Fibroblast of villous mesenchyme (primary cell): ENCODE results near the gene DGKZ. TPM values are rescaled to one million over a fixed set of nuclear protein-coding genes. Genes with fewer than 3 reads are reported as not detected.

ENCODE experiments used
- DNase-seq: peaks from one replicate; pipeline ENCODE4 v3.0.0-alpha.2; 2010; ENCODE audit warnings: low read depth
- H3K4me3 ChIP-seq: 2 replicates; pipeline ENCODE4 v1.5.1; 2011; ENCODE audit warnings: low read depth, mild to moderate bottlenecking, low read length
- total RNA-seq: library from RNA; depleted of rRNA; stranded (reverse); fragments of >200 nt; gene quantifications from 2 replicates; pipeline ENCODE4 v1.2.3, GENCODE V29; 2012
- TF ChIP-seq, protein P1 (sequence below): IDR thresholded peaks from 2 replicates; pipeline ENCODE4 v1.5.1; 2012; ENCODE audit warnings: low read depth, mild to moderate bottlenecking, low read length; ENCODE audit not compliant: insufficient read depth

DGKZ gene
- total RNA-seq, 1 donor = 50.1 TPM

DNA sequence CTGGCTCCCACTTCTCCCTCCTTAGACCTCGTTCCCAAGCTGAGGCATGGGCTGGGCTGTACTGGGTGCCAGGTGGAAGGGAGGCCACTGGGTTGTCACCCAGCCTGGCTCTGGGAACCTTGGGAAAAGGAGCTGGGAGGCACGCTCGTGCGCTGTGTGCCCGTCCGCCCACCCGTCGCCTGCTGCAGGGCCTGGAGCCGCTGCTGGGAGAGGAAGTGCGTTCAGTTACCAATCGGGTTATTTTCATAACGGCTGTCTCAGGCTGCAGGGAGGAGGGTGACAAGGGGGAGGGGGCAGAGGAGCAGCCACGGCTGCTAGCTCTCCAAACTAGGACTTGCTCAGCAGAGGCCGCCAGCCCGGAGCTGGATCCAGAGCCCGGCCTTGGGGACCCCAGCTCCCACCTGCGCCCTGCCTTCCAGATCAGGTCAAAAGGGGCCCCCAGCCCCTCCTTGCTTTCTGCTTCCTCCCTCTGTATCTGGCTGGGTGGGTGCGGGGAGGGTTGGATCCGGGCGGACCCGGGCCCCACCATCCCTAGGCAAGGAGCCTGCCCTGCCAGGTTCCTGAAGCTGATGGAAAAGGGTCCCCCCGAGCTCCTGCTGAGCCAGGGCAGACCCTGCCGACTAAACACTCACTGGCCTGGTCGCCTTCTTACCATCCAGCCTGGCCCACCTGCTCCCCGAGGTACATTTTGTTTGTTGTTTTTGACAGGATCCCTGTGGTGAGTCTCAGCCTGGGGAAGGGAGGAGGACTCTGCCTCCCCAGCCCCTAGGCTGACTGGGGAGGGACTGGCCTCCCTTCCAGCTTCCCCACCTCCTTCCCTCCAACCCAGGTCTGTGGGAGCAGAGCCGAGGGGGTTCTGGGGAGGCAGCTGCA, 14.3 kb downstream of the DGKZ start:
- DNase-seq = peak; percentile 70
- TF ChIP-seq, protein P1, sequence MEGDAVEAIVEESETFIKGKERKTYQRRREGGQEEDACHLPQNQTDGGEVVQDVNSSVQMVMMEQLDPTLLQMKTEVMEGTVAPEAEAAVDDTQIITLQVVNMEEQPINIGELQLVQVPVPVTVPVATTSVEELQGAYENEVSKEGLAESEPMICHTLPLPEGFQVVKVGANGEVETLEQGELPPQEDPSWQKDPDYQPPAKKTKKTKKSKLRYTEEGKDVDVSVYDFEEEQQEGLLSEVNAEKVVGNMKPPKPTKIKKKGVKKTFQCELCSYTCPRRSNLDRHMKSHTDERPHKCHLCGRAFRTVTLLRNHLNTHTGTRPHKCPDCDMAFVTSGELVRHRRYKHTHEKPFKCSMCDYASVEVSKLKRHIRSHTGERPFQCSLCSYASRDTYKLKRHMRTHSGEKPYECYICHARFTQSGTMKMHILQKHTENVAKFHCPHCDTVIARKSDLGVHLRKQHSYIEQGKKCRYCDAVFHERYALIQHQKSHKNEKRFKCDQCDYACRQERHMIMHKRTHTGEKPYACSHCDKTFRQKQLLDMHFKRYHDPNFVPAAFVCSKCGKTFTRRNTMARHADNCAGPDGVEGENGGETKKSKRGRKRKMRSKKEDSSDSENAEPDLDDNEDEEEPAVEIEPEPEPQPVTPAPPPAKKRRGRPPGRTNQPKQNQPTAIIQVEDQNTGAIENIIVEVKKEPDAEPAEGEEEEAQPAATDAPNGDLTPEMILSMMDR = no peak
- H3K4me3 ChIP-seq = peak overlapping the region; percentile 23

DNA sequence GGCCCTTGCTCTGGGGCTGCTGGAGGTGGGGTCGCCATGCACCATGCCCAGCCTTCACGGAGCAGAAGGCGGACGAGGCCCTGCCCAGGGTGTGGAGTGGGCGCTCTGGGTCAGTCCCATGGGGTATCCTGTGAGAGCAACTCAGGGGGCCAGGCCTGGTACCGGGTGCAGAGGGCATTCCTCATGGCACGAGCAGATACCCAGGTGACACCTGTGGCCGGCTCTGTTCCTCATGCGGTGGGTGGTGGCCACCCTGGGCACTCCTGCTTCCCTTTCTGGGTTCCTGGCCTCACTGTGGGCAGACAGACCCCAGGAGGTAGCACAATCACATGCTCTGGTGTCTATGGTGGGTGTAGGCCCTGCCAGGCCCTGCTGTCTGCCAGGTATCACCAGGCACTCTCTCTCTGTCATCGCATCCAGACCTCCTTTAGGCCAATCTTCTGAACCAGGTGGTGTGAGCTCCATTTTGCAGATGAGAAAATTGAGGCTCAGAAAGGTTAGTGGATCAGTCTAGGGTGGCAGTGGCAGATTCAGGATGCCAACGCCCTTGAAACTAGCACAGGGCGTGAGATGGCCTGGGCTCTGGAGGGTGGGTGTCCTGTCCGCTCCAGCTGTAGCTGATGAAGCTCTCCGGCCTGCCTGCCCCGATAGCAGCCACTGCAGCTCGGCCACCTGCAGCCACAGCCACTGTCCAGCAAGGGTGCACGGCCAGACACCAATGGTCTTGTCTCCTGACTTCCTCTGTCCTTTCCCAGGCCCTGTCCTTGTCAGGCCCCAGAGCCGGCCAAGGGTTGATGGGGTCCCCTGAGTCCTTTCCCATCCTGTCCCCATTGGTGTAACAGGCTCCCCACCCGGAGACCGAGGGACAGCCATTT, 15.1 kb downstream of the DGKZ start:
- DNase-seq = no peak
- TF ChIP-seq, protein P1 = no peak
- no peak overlapping the region for H3K4me3 ChIP-seq

DNA sequence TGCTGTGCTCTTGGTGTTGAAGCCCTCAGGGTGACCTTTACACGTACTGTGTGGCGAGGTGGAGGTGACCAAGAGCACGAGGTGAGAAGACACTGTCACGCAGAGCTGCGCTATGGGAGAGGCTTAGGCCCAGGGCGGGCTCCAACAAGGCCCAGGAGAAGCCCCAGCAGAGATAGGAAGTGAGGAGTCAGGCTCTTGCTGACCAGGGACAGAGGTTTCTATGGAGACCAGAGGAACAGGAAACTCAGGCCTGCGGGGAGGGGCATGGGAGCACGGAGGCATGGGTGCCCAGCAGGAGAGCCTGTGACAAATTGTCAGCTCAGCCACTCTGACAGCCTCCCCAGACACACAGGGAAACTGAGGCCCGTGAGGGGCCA, 15.8 kb downstream of the DGKZ start:
- TF ChIP-seq, protein P1 = no peak
- no peak overlapping the region for H3K4me3 ChIP-seq
- DNase-seq = peak; percentile 71

DNA sequence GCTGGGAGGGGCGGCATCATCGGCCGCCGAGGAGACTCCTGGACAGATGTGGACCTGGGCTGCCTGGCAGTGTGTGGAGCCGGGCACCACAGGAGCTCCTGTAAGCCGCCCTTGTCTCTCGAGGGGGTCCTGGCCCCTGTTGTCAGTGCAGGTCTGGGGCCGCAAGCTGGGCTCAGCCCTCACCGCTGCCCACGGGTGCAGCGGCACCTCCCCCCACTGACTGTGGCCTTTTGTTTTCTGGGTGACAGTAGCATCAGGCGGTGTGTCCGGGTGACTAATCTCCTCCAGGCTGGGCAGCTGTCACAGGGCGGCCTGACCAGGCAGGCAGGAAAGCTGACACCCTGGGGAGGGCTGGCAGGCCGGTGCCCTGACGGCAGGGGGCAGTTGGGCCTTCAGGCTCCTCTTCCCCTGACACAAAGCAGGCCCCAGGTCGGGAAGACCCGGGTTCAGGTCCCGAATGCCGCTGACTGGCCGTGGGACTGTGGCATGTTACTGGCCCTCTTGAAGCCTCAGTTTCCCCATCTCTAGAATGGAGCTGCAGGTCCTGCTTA, 16.3 kb downstream of the DGKZ start:
- H3K4me3 ChIP-seq = no peak overlapping the region
- peak; percentile 44 for DNase-seq
- TF ChIP-seq, protein P1 = no peak

DNA sequence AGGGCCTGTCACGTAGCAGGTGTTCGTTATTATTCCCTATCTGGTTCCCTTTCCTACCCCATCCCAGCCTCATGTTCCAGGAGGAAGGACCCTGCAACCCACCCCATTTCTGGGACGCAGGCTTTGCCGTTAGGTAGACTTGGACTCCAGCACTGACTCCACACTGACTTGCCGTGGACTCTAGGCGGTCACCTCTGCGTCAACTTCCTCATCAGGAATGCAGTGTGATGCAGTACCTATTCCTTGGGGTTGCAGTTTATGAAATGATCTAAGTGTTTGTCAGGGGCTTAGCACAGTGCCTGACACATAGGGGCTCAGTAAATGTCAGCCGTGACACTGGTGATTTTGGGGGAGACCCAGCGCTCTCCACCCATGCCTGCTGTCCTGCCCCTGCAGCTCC, 16.8 kb downstream of the DGKZ start:
- TF ChIP-seq, protein P1 = no peak
- no peak for DNase-seq
- no peak overlapping the region for H3K4me3 ChIP-seq

DNA sequence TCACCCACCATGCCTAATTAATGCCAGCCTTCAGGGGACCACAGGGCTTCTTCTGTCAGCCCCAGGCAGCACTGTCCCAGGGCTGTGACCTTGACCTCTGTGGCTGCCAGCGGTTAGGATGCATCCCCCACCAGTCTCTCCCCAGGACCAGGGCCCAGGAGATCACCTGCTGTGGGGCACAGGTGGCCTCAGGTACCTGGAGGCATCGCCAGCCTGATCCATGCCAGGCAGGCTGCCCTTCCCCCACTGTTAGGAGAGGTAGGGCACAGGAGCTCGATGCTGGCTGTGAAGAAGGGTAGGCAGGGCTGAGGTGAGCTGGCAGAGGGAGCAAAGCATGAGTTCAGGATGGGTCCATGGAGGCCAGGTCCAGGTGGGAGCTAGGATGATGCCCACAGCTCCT, 17.5 kb downstream of the DGKZ start:
- no peak for DNase-seq
- TF ChIP-seq, protein P1 = no peak
- no peak overlapping the region for H3K4me3 ChIP-seq
